Colonic mucosa (tissue), 4 donors: ENCODE results near the gene PRSS33. TPM values are rescaled to one million over a fixed set of nuclear protein-coding genes. Genes with fewer than 3 reads are reported as not detected.

Experiments
- DNase-seq: peaks from one replicate; pipeline ENCODE4 v3.0.0-alpha.2; 2020
- H3K27ac ChIP-seq: fragments of 200-600 bp; one replicate; pipeline ENCODE4 v1.8.0; 2021
- H3K27me3 ChIP-seq: fragments of 200-600 bp; one replicate; pipeline ENCODE4 v1.8.0; 2021
- H3K36me3 ChIP-seq: fragments of 200-600 bp; one replicate; pipeline ENCODE4 v1.8.0; 2021
- H3K4me1 ChIP-seq: fragments of 200-600 bp; one replicate; pipeline ENCODE4 v1.8.0; 2021; ENCODE audit warnings: mild to moderate bottlenecking
- H3K4me3 ChIP-seq: fragments of 200-600 bp; one replicate; pipeline ENCODE4 v1.8.0; 2021
- H3K9ac ChIP-seq, 2 donors: one replicate each; pipeline ENCODE4 v1.7.0; 2013; ENCODE audit warnings: control low read depth in 2 of 2, low read depth in 2 of 2, low read length in 2 of 2
- H3K9me3 ChIP-seq: fragments of 200-600 bp; one replicate; pipeline ENCODE4 v1.8.0; 2021
- intact Hi-C: fragments of 100-400 bp; cut with DNase I; formaldehyde crosslinking; loops from one replicate; pipeline ENCODE4 v1.14.1; 2022
- total RNA-seq, 2 donors: library from RNA; stranded (reverse); fragmentation: NEBNext Ultra II Directional in 1 of 2; extraction: Animal tissue kit (Norgen Biotek cat#: 25700) in 1 of 2; gene quantifications; one replicate each; pipeline ENCODE4 v1.2.1, GENCODE V29; 2021
- TF ChIP-seq, protein P1 (sequence below): fragments of 200-600 bp; IDR thresholded peaks from one replicate; pipeline ENCODE4 v1.8.0; 2022; ENCODE audit warnings: antibody characterized with exemption, mild to moderate bottlenecking
- donor health status: healthy.
- donor health status: DM: no; HTN: no; CAD: no.
- donor health status: DM: no; HTN: no; CAD: no.

Gene PRSS33
- total RNA-seq, 2 donors from 2014 or later = not detected

DNA sequence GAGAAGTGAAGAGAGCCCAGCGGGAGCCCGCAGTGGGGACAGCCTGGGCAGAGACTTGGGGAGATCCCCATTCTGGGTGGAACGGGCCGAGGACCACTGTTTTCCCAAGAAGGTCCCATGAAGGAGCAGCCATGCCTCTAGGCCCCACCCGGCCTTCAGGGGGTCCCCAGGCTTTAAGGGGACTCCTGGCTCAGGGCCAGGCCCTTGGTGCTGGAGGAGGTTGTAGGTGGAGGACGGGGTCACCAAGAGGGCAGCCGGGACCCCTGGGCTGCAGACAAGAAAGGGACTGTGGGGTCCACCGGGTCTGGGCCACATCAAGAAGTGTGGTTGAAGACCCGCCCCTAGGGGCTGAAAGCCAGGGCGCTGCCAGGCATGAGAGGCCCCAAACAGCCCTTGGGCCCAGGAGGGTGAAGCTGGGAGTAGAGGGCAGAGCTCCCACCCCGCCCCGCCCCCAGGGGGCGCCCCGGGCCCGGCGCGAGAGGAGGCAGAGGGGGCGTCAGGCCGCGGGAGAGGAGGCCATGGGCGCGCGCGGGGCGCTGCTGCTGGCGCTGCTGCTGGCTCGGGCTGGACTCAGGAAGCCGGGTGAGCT, 29.5 kb upstream of the PRSS33 start, which contains the start of gene PRSS21:
TSS of gene PRSS21 (plus strand) at position 487 of the 589 bp plus-strand sequence. CDS start at position 519, 32 bp downstream.
- no peak within 1 kb of the TSS for H3K4me3 ChIP-seq

DNA sequence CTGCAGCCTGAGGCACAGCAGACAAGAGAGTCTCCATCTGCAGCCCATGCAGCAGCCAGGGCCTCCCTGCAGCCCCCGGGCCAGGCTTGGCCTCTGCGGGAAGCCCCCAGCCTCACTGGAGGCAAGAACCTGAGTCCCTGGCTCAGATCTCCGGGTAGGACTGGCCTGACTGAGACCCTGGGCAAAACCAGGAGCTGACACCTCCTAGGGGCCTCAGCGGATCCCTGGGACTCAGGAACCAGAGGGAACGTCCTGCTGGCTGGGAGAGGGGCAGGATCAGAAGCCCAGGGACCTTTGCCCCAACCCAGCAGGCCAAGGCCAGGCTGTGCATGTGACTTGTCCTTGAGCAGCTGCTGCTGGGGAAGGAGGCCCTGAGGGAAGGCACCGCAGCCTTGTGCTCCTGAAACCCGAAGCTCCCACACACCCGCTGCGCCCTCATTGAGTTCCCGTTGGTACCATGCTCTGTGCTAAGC, 28.0 kb upstream of the PRSS33 start:
- no peaks in the 10 kb centered on the region for H3K4me1 ChIP-seq
- H3K9me3 ChIP-seq = no peaks in the 10 kb centered on the region
- H3K4me3 ChIP-seq = no peak overlapping the region
- no peaks in the 10 kb centered on the region for H3K36me3 ChIP-seq
- TF ChIP-seq, protein P1, sequence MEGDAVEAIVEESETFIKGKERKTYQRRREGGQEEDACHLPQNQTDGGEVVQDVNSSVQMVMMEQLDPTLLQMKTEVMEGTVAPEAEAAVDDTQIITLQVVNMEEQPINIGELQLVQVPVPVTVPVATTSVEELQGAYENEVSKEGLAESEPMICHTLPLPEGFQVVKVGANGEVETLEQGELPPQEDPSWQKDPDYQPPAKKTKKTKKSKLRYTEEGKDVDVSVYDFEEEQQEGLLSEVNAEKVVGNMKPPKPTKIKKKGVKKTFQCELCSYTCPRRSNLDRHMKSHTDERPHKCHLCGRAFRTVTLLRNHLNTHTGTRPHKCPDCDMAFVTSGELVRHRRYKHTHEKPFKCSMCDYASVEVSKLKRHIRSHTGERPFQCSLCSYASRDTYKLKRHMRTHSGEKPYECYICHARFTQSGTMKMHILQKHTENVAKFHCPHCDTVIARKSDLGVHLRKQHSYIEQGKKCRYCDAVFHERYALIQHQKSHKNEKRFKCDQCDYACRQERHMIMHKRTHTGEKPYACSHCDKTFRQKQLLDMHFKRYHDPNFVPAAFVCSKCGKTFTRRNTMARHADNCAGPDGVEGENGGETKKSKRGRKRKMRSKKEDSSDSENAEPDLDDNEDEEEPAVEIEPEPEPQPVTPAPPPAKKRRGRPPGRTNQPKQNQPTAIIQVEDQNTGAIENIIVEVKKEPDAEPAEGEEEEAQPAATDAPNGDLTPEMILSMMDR = no peak
- no peaks in the 10 kb centered on the region for H3K27me3 ChIP-seq
- H3K9ac ChIP-seq = no peak overlapping the region
- DNase-seq = no peak
- intact Hi-C loops = no loop called here
- no peak overlapping the region for H3K27ac ChIP-seq

More for the DNA sequence above, 29.5 kb upstream of the PRSS33 start, which contains the start of gene PRSS21:
- Histone ChIP-seq H3K9me3 (no peaks in the 10 kb centered on the region), H3K36me3 (no peaks in the 10 kb centered on the region), H3K4me1 (no peaks in the 10 kb centered on the region), H3K27me3 (no peaks in the 10 kb centered on the region), H3K9ac (no peak within 1 kb of the TSS), H3K27ac (no peak within 1 kb of the TSS)
- no peak for DNase-seq
- TF ChIP-seq, protein P1 = no peak
- intact Hi-C loops = no loop called here

DNA sequence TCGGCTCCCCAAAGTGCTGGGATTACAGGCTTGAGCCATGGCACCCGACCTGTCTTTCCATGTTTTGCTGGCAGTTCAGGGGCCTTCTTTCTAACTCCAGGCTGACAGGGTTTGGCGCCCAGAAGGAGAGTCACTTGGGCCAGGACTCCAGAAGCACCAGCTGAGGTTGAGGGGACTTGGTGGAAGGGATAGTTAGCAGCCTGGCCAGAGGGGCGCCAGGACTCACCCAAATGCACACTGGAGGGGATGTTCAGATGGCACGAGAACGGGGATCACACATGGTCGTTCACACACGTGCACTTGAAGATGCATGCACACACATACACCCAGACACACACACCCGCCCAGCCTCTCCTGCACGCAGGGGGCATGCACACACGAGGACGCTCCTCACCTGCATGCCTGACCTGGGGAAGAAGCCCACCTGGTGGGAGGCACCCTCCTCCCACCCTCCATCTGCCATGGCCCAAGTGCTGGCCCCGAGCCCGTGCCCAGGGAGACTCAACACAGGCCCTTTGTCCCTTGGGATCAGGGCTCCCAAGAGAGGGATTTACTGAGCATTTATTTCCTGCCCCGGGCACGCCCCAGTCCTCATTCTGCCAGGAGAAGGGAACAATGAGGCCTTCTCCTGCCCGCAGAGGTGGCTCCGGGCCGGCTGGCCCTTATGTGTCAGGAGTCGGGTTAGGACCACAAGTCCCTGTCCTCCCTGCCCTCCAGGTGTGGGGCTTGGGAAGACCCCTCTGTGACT, 27.4 kb upstream of the PRSS33 start:
- H3K27me3 ChIP-seq = no peaks in the 10 kb centered on the region
- H3K4me1 ChIP-seq = no peaks in the 10 kb centered on the region
- no peak overlapping the region for H3K9ac ChIP-seq
- no peaks in the 10 kb centered on the region for H3K9me3 ChIP-seq
- intact Hi-C loops = no loop called here
- no peak overlapping the region for H3K27ac ChIP-seq
- no peak for DNase-seq
- no peaks in the 10 kb centered on the region for H3K36me3 ChIP-seq
- no peak overlapping the region for H3K4me3 ChIP-seq
- TF ChIP-seq, protein P1 = no peak

DNA sequence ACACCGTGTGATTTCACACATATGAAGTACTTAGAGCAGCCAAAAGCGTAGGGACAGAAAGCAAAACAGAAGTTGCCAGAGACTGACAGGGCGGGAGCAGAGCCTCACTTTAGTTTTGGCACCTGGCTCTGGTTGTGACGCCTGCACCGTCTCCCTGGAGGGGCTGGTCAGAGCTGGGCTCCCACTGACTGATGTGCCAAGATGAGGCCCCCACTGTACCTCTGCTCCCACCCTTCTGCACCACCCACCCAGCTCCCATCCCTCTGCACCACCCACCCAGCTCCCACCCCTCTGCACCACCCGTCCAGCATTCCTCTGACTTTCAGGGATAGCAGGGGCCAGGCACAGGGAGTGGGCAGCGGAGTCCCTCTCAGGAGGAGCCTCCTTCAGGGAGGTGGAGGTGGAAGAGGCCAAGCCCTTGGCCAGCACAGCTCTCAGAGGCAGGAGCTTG, 26.4 kb upstream of the PRSS33 start:
- DNase-seq = no peak
- no peaks in the 10 kb centered on the region for H3K4me1 ChIP-seq
- intact Hi-C loops = no loop called here
- no peak overlapping the region for H3K9ac ChIP-seq
- H3K36me3 ChIP-seq = no peaks in the 10 kb centered on the region
- TF ChIP-seq, protein P1 = no peak
- H3K27ac ChIP-seq = no peak overlapping the region
- no peaks in the 10 kb centered on the region for H3K27me3 ChIP-seq
- no peak overlapping the region for H3K4me3 ChIP-seq
- no peaks in the 10 kb centered on the region for H3K9me3 ChIP-seq

DNA sequence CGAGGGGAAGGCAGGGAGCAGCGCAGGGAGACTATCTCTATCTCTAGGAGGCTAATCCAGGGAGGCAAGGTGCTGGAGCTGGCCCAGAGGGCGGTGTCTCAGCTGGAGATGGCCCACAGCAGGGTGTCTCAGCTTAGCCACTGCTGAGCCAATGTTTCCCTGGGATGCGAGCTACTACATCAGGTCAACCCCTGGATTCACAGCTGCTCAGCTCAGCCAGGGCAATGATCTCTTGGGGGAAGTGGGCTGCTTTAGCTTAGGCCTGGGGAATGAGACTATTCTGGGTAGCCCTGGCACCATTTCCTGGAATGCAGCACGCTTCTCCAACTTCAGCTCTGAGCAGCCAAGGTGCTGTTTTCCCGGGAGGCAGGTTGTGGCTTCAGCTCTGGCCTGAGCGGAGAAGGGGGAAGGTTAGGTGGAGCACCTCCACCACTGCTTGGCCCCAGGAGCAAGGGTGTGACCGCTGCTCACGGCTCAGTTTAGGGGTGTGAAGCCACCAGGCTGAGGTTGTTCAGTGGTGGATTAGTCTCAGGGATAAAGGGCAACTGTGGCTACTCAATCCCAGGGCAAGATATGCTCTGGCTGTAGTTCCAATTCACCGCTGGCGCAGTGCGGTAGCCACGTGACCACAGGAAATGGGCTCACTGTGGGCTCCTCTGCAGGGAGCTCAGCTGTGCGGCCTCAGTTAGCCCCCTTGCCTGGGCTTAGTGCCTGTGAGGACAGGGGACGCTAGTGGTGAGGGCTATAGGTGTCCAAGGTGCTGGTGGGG, 24.5 kb upstream of the PRSS33 start:
- Histone ChIP-seq H3K9ac (peak overlapping the region; percentile 15 to 30), H3K4me1 (no peaks in the 10 kb centered on the region), H3K4me3 (no peak overlapping the region), H3K9me3 (no peaks in the 10 kb centered on the region), H3K36me3 (no peaks in the 10 kb centered on the region), H3K27me3 (no peaks in the 10 kb centered on the region), H3K27ac (no peak overlapping the region)
- DNase-seq = no peak
- intact Hi-C loops = no loop called here
- TF ChIP-seq, protein P1 = no peak
